BJ (cell line): ENCODE results near the gene POLR1H. TPM values are rescaled to one million over a fixed set of nuclear protein-coding genes. Genes with fewer than 3 reads are reported as not detected.

ENCODE experiments used
- CTCF ChIA-PET: fragments of 350-600 bp; formaldehyde crosslinking; extraction: SDS; loops from one replicate; lab custom pipeline; 2021; ENCODE audit warnings: antibody characterized with exemption, inconsistent platforms; lab: Yijun Ruan, JAX
- POLR2A ChIA-PET: fragments of 300-600 bp; sonication (Branson Sonifier 250); formaldehyde crosslinking; extraction: SDS; loops from one replicate; lab custom pipeline; 2021; ENCODE audit warnings: antibody characterized with exemption; lab: Charles Lee
- DNase-seq: peaks from one replicate; pipeline ENCODE4 v3.0.0-alpha.2; 2011; ENCODE audit warnings: low read depth
- H3K27me3 ChIP-seq: 2 replicates; pipeline ENCODE4 v1.6.0; 2011; ENCODE audit warnings: low read length; ENCODE audit not compliant: control insufficient read depth, insufficient read depth
- H3K36me3 ChIP-seq: 2 replicates; pipeline ENCODE4 v1.5.1; 2011; ENCODE audit warnings: low read length; ENCODE audit not compliant: control insufficient read depth, insufficient read depth
- H3K4me3 ChIP-seq: 2 replicates; pipeline ENCODE4 v1.5.1; 2011; ENCODE audit warnings: low read depth, mild to moderate bottlenecking, control low read depth, low read length
- polyA plus RNA-seq: library from polyadenylated mRNA; depleted of rRNA; stranded (reverse); fragments of >200 nt; gene quantifications from 2 replicates; pipeline ENCODE4 v1.2.3, GENCODE V29; 2011
- TF ChIP-seq, protein P1 (sequence below): IDR thresholded peaks from 2 replicates; pipeline ENCODE4 v1.5.1; 2011; ENCODE audit warnings: low read depth, mild to moderate bottlenecking, control low read depth, inconsistent platforms, low read length, moderate library complexity; ENCODE audit not compliant: insufficient read depth

The POLR1H gene
- polyA plus RNA-seq, 1 experiment, result 28.6 TPM

GRCh38 chr6:30041221-30041620 lies 19.8 kb upstream of the POLR1H start:
- DNase-seq, result no peak
- ChIA-PET CTCF (no interaction called here), POLR2A (no interaction called here)
- TF ChIP-seq, protein P1, sequence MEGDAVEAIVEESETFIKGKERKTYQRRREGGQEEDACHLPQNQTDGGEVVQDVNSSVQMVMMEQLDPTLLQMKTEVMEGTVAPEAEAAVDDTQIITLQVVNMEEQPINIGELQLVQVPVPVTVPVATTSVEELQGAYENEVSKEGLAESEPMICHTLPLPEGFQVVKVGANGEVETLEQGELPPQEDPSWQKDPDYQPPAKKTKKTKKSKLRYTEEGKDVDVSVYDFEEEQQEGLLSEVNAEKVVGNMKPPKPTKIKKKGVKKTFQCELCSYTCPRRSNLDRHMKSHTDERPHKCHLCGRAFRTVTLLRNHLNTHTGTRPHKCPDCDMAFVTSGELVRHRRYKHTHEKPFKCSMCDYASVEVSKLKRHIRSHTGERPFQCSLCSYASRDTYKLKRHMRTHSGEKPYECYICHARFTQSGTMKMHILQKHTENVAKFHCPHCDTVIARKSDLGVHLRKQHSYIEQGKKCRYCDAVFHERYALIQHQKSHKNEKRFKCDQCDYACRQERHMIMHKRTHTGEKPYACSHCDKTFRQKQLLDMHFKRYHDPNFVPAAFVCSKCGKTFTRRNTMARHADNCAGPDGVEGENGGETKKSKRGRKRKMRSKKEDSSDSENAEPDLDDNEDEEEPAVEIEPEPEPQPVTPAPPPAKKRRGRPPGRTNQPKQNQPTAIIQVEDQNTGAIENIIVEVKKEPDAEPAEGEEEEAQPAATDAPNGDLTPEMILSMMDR, result no peak
- Histone ChIP-seq H3K4me3 (no peak overlapping the region), H3K27me3 (no peaks in the 10 kb centered on the region), H3K36me3 (no peaks in the 10 kb centered on the region)

GRCh38 chr6:30041821-30042220 lies 19.2 kb upstream of the POLR1H start:
- Histone ChIP-seq H3K36me3 (no peaks in the 10 kb centered on the region), H3K4me3 (no peak overlapping the region), H3K27me3 (no peaks in the 10 kb centered on the region)
- TF ChIP-seq, protein P1, result no peak
- no peak for DNase-seq
- POLR2A ChIA-PET, result no interaction called here
- CTCF ChIA-PET, result no interaction called here

DNA sequence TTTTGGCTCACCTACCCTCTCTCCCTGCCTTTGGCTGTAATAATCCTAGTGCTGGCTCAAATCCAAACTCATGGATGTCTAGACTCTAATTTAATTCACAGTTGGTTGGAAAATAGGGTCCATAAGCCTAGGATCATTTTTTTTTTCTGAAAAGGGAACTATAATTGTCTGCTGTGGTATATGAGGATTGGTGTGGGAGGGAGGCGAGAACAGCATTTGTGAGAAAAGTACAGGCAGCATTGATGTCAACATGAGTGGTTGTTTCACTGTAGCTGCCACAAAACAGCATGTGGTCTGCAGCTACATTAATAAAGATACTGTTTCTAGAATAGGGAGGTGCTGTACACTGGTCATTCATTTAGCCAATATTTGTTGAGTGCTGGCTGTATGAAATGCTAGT lies 18.6 kb upstream of the POLR1H start:
- TF ChIP-seq, protein P1, result no peak
- CTCF ChIA-PET, result no interaction called here

DNA sequence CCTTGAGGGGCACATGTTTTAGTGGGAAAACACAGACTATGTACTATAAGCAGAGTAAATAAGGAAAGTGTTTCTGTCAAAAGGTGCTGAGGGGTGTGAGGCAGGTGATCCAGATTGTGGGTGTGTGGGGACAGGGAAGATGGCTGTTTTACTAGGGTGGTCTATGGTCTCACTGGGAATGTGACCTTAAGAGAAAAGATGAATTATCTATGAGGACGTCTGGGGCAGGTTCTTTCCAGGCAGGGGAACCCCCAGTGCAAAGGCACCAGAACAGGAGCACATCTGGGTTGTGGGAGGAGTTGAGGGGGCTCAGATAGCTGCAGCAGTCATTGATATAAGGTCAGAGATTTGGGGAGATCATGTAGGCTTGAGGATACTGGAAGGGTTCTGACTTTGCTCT lies 18.2 kb upstream of the POLR1H start:
- ChIA-PET POLR2A (no interaction called here), CTCF (no interaction called here)
- no peak for DNase-seq
- TF ChIP-seq, protein P1, result no peak
- Histone ChIP-seq H3K27me3 (no peaks in the 10 kb centered on the region), H3K36me3 (no peaks in the 10 kb centered on the region), H3K4me3 (no peak overlapping the region)

More for the DNA sequence above, 18.6 kb upstream of the POLR1H start:
- no peak overlapping the region for H3K4me3 ChIP-seq
- H3K36me3 ChIP-seq, result no peaks in the 10 kb centered on the region
- POLR2A ChIA-PET, result no interaction called here
- no peaks in the 10 kb centered on the region for H3K27me3 ChIP-seq
- DNase-seq, result no peak

DNA sequence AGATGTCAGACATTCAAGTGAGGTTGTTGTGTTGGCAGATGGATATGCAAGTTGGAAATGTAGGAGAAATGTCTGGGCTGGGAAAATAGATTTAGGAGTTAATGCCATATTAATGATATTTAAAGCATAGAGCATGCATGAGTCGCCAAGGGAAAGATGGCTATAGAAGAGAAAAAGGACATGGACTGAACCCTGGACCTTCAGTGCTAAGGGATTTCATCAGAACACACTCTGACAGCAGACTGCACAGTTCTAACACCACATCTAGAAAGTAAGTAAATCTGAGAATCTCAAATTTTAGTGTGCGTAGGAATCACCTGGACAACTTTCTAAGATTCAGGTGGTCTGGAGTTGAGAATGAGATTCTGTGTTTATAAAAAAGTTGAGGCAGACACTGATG lies 17.3 kb upstream of the POLR1H start:
- ChIA-PET CTCF (no interaction called here), POLR2A (no interaction called here)
- H3K36me3 ChIP-seq, result no peaks in the 10 kb centered on the region
- DNase-seq, result no peak
- H3K4me3 ChIP-seq, result no peak overlapping the region
- no peaks in the 10 kb centered on the region for H3K27me3 ChIP-seq
- TF ChIP-seq, protein P1, result no peak
